Dedifferentiated amniotic fluid mesenchymal stem cell (primary cell): ENCODE measurements around the gene THTPA.
"Not testable (repeated sequence)": the region's sequence is repeated elsewhere in the genome, so short reads cannot be mapped to it uniquely, and the experiment has no call there.

Experiments
- DNase-seq: peaks from one replicate; pipeline ENCODE4 v3.0.0-alpha.2; 2016; ENCODE audit errors: extremely low spot score

The THTPA gene

GRCh38 chr14:23583761-23584526, 27.9 kb downstream of the THTPA start:
- DNase-seq, result not testable (repeated sequence)

GRCh38 chr14:23584527-23585203, 28.6 kb downstream of the THTPA start:
- DNase-seq, result not testable (repeated sequence)

- DNase-seq, result peak; percentile 56
These were observed 33.0 kb downstream of the THTPA start for GRCh38 chr14:23588884-23589598.

- no peak for DNase-seq
These were observed 33.5 kb downstream of the THTPA start for GRCh38 chr14:23589606-23590005.

GRCh38 chr14:23590198-23590597, 34.1 kb downstream of the THTPA start:
- DNase-seq, result no peak

GRCh38 chr14:23594191-23594590, 38.1 kb downstream of the THTPA start:
- not testable (repeated sequence) for DNase-seq

GRCh38 chr14:23600322-23600707, 44.2 kb downstream of the THTPA start:
- DNase-seq, result no peak

GRCh38 chr14:23600806-23601205, 44.7 kb downstream of the THTPA start:
- DNase-seq, result no peak

- DNase-seq, result no peak
These were observed 45.4 kb downstream of the THTPA start for GRCh38 chr14:23601424-23601823.

GRCh38 chr14:23601845-23602180, 45.7 kb downstream of the THTPA start:
- no peak for DNase-seq

GRCh38 chr14:23602181-23603095, 46.4 kb downstream of the THTPA start:
- no peak for DNase-seq

GRCh38 chr14:23603103-23603502, 47.0 kb downstream of the THTPA start:
- no peak for DNase-seq

GRCh38 chr14:23604148-23604547, 48.1 kb downstream of the THTPA start:
- DNase-seq, result no peak

GRCh38 chr14:23604675-23605170, 48.7 kb downstream of the THTPA start:
- DNase-seq, result no peak

GRCh38 chr14:23605931-23606585, 50.0 kb downstream of the THTPA start:
- no peak for DNase-seq

GRCh38 chr14:23608454-23608853, 52.4 kb downstream of the THTPA start:
- DNase-seq, result no peak

GRCh38 chr14:23609001-23609400, 52.9 kb downstream of the THTPA start:
- DNase-seq, result no peak

- DNase-seq, result not testable (repeated sequence)
These were observed 53.5 kb downstream of the THTPA start for GRCh38 chr14:23609411-23610089.
